K562 (cell line): ENCODE results near the gene ADAM19.

Source experiments
- PRPF4 ChIP-seq: fragments of 200-400 bp; formaldehyde crosslinking; IDR thresholded peaks from one replicate; pipeline ENCODE4 v1.6.1; 2017; ENCODE audit warnings: low read length, low read depth, mild to moderate bottlenecking; ENCODE audit not compliant: insufficient read depth, poor library complexity, severe bottlenecking
- SMAD3 ChIP-seq: fragments of 450-650 bp; formaldehyde crosslinking; conservative IDR thresholded peaks from 2 replicates; pipeline ENCODE4 v1.4.0; 2020; ENCODE audit warnings: mild to moderate bottlenecking
- SRSF7 ChIP-seq: fragments of 200-400 bp; formaldehyde crosslinking; optimal IDR thresholded peaks from 2 replicates; pipeline ENCODE3; 2017; ENCODE audit warnings: mild to moderate bottlenecking, low read depth, low read length
- TBL1XR1 ChIP-seq, 2 experiments: IDR thresholded peaks; 2 replicates each; pipeline ENCODE4 v1.6.1; 2012; ENCODE audit warnings: improper control_type of control experiment in 2 of 2, low read length in 2 of 2, mild to moderate bottlenecking in 1 of 2
- TBP ChIP-seq: optimal IDR thresholded peaks from 2 replicates; pipeline ENCODE3; 2011; ENCODE audit warnings: low read depth, low read length, improper control_type of control experiment
- TSC22D4 ChIP-seq: fragments of 450-650 bp; IDR thresholded peaks from 2 replicates; pipeline ENCODE4 v1.6.1; 2016; ENCODE audit warnings: missing genetic modification characterization, missing biosample characterization, control low read depth
- TF ChIP-seq, protein P1 (sequence below): sonication (generic); formaldehyde crosslinking; IDR thresholded peaks from 2 replicates; pipeline ENCODE4 v1.8.1; 2022; ENCODE audit warnings: missing genetic modification reagents
- TF ChIP-seq, protein P2 (sequence below): sonication (generic); formaldehyde crosslinking; IDR thresholded peaks from 2 replicates; pipeline ENCODE4 v1.8.0; 2023; ENCODE audit warnings: mild to moderate bottlenecking, missing genetic modification reagents

- TF ChIP-seq, protein P1, sequence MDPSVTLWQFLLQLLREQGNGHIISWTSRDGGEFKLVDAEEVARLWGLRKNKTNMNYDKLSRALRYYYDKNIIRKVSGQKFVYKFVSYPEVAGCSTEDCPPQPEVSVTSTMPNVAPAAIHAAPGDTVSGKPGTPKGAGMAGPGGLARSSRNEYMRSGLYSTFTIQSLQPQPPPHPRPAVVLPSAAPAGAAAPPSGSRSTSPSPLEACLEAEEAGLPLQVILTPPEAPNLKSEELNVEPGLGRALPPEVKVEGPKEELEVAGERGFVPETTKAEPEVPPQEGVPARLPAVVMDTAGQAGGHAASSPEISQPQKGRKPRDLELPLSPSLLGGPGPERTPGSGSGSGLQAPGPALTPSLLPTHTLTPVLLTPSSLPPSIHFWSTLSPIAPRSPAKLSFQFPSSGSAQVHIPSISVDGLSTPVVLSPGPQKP, result no peak
- TF ChIP-seq TBP, result no peak
- TF ChIP-seq, protein P2, sequence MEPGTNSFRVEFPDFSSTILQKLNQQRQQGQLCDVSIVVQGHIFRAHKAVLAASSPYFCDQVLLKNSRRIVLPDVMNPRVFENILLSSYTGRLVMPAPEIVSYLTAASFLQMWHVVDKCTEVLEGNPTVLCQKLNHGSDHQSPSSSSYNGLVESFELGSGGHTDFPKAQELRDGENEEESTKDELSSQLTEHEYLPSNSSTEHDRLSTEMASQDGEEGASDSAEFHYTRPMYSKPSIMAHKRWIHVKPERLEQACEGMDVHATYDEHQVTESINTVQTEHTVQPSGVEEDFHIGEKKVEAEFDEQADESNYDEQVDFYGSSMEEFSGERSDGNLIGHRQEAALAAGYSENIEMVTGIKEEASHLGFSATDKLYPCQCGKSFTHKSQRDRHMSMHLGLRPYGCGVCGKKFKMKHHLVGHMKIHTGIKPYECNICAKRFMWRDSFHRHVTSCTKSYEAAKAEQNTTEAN (CRISPR knock-in tag), result no peak
- TF ChIP-seq PRPF4, result no peak
- TF ChIP-seq SRSF7, result no peak
- TF ChIP-seq TBL1XR1 (IDR thresholded peaks at IDR 0.05; ENCODE audit: low read length in 2 of 2), result no peak
- TF ChIP-seq TSC22D4 (tag), result no peak
- TF ChIP-seq SMAD3 (CRISPR knock-in tag), result no peak
Measured at GRCh38 chr5:157548513-157549282, 26.9 kb downstream of the ADAM19 start.
